Type B pancreatic cell (in vitro differentiated cells): ENCODE results near the gene ZNF302. TPM values are rescaled to one million over a fixed set of nuclear protein-coding genes. Genes with fewer than 3 reads are reported as not detected.
"Not testable (repeated sequence)": the region's sequence is repeated elsewhere in the genome, so short reads cannot be mapped to it uniquely, and the experiment has no call there.

Source experiments
- DNase-seq: peaks from one replicate; pipeline ENCODE4 v3.0.0; 2021; ENCODE audit warnings: mixed read lengths; ENCODE audit not compliant: unreplicated experiment; ENCODE audit errors: extremely low spot score
- H3K27ac Mint-ChIP-seq: 2 replicates; pipeline ENCODE4 v1.8.0; 2021; ENCODE audit warnings: mild to moderate bottlenecking, mixed read lengths
- H3K27me3 Mint-ChIP-seq: 2 replicates; pipeline ENCODE4 v1.8.0; 2021; ENCODE audit warnings: mixed read lengths
- H3K36me3 Mint-ChIP-seq: 2 replicates; pipeline ENCODE4 v1.8.0; 2021; ENCODE audit warnings: mixed read lengths
- H3K4me1 Mint-ChIP-seq: one replicate; pipeline ENCODE4 v1.8.0; 2021; ENCODE audit warnings: mixed read lengths; ENCODE audit not compliant: unreplicated experiment
- H3K4me3 Mint-ChIP-seq: 2 replicates; pipeline ENCODE4 v1.8.0; 2021; ENCODE audit warnings: mild to moderate bottlenecking, mixed read lengths
- H3K9me3 Mint-ChIP-seq: 2 replicates; pipeline ENCODE4 v1.8.0; 2021; ENCODE audit warnings: mixed read lengths
- CTCF ChIP-seq: fragments of 200-600 bp; sonication (generic); conservative IDR thresholded peaks from 2 replicates; pipeline ENCODE4 v1.5.0; 2021; ENCODE audit warnings: antibody characterized with exemption, mild to moderate bottlenecking
- total RNA-seq: library from RNA; stranded (reverse); gene quantifications from 2 replicates; pipeline ENCODE4 v1.2.1, GENCODE V29; 2021; ENCODE audit warnings: low replicate concordance

Gene ZNF302
- total RNA-seq, 1 donor from 2014 or later = 41.5 TPM

- Mint-ChIP-seq H3K27ac (peak overlapping the region; percentile 98), H3K36me3 (peaks cover 46% of the 10 kb centered on the region), H3K9me3 (peaks cover 7% of the 10 kb centered on the region), H3K4me1 (peaks cover 6% of the 10 kb centered on the region), H3K4me3 (peak overlapping the region; percentile 95), H3K27me3 (no peaks in the 10 kb centered on the region)
- no peak for TF ChIP-seq CTCF
- no peak for DNase-seq
Measured at GRCh38 chr19:34678421-34678820, 943 bp downstream of the ZNF302 start.

- no peak overlapping the region for H3K4me3 Mint-ChIP-seq
- H3K36me3 Mint-ChIP-seq = peaks cover 72% of the 10 kb centered on the region
- H3K27me3 Mint-ChIP-seq = no peaks in the 10 kb centered on the region
- H3K9me3 Mint-ChIP-seq = peaks cover 11% of the 10 kb centered on the region
- peaks cover 6% of the 10 kb centered on the region for H3K4me1 Mint-ChIP-seq
- no peak overlapping the region for H3K27ac Mint-ChIP-seq
- DNase-seq = no peak
- TF ChIP-seq CTCF = no peak
Measured at GRCh38 chr19:34681478-34681877, 4.0 kb downstream of the ZNF302 start.

GRCh38 chr19:34685266-34685665, 7.8 kb downstream of the ZNF302 start:
- H3K27ac Mint-ChIP-seq, H3K27me3 Mint-ChIP-seq, H3K4me1 Mint-ChIP-seq, H3K4me3 Mint-ChIP-seq, DNase-seq: not testable (repeated sequence)
- H3K9me3 Mint-ChIP-seq = peaks cover 11% of the 10 kb centered on the region
- peaks cover 54% of the 10 kb centered on the region for H3K36me3 Mint-ChIP-seq

GRCh38 chr19:34686455-34686854, 9.0 kb downstream of the ZNF302 start:
- peaks cover 45% of the 10 kb centered on the region for H3K36me3 Mint-ChIP-seq
- H3K4me1 Mint-ChIP-seq = no peaks in the 10 kb centered on the region
- TF ChIP-seq CTCF = no peak

GRCh38 chr19:34687348-34687747, 9.9 kb downstream of the ZNF302 start:
- no peak for TF ChIP-seq CTCF
- peaks cover 7% of the 10 kb centered on the region for H3K27me3 Mint-ChIP-seq
- no peaks in the 10 kb centered on the region for H3K4me1 Mint-ChIP-seq
- no peak overlapping the region for H3K27ac Mint-ChIP-seq
- no peak for DNase-seq
- peaks cover 37% of the 10 kb centered on the region for H3K36me3 Mint-ChIP-seq
- H3K4me3 Mint-ChIP-seq = no peak overlapping the region
- peaks cover 11% of the 10 kb centered on the region for H3K9me3 Mint-ChIP-seq

More at GRCh38 chr19:34686455-34686854, 9.0 kb downstream of the ZNF302 start:
- H3K9me3 Mint-ChIP-seq = peaks cover 11% of the 10 kb centered on the region
- no peak overlapping the region for H3K4me3 Mint-ChIP-seq
- H3K27me3 Mint-ChIP-seq = peaks cover 5% of the 10 kb centered on the region
- DNase-seq = no peak
- H3K27ac Mint-ChIP-seq = no peak overlapping the region

- Mint-ChIP-seq H3K27ac (no peak overlapping the region), H3K36me3 (peaks cover 27% of the 10 kb centered on the region)
Measured at GRCh38 chr19:34688592-34688991, 11.1 kb downstream of the ZNF302 start.

More at GRCh38 chr19:34688592-34688991, 11.1 kb downstream of the ZNF302 start:
- Mint-ChIP-seq H3K4me1 (no peaks in the 10 kb centered on the region), H3K27me3 (peaks cover 11% of the 10 kb centered on the region), H3K4me3 (no peak overlapping the region), H3K9me3 (peaks cover 11% of the 10 kb centered on the region)
- DNase-seq = no peak
- no peak for TF ChIP-seq CTCF
